CD14-positive monocyte (primary cell): Measurements from ENCODE around the gene NMT1. TPM values are rescaled to one million over a fixed set of nuclear protein-coding genes. Genes with fewer than 3 reads are reported as not detected.
A peak's percentile ranks its signal among the peaks of the same experiment; 100 is the strongest.
"Not testable (repeated sequence)": the region's sequence is repeated elsewhere in the genome, so short reads cannot be mapped to it uniquely, and the experiment has no call there.

ENCODE experiments used
- DNase-seq, 3 donors: peaks; one replicate each; pipeline ENCODE4 v3.0.0-alpha.2; 2011 to 2022
- H2AFZ ChIP-seq: 2 replicates; pipeline ENCODE4 v1.6.0; 2012; ENCODE audit warnings: mild to moderate bottlenecking, low read depth, low read length, inconsistent platforms; ENCODE audit not compliant: insufficient read depth, poor library complexity, severe bottlenecking
- H3K27ac ChIP-seq, 2 donors: 1 replicate in 1 of 2; 2 replicates in 1 of 2; pipeline ENCODE4 v1.5.1; 2012 to 2013; ENCODE audit warnings: low read length in 2 of 2, control low read depth in 1 of 2, inconsistent platforms in 1 of 2, low read depth in 1 of 2, mild to moderate bottlenecking in 1 of 2
- H3K27me3 ChIP-seq, 2 donors: one replicate each; pipeline versions ENCODE4 v1.6.0 to v1.6.1; 2011 to 2013; ENCODE audit warnings: low read length in 2 of 2; ENCODE audit not compliant: control insufficient read depth in 2 of 2, insufficient read depth in 2 of 2
- H3K36me3 ChIP-seq, 2 donors: replicated peaks in 1 of 2; 1 replicate in 1 of 2; 2 replicates in 1 of 2; pipeline versions ENCODE4 v1.5.1 to v1.6.1; 2012 to 2013; ENCODE audit warnings: low read length in 2 of 2, control low read depth in 1 of 2, inconsistent platforms in 1 of 2, mild to moderate bottlenecking in 1 of 2; ENCODE audit not compliant: insufficient read depth in 2 of 2, control insufficient read depth in 1 of 2
- H3K4me1 ChIP-seq, 2 donors: 1 replicate in 1 of 2; 2 replicates in 1 of 2; pipeline versions ENCODE4 v1.5.1 to v1.6.1; 2012 to 2013; ENCODE audit warnings: low read length in 2 of 2, control low read depth in 1 of 2, inconsistent platforms in 1 of 2, mild to moderate bottlenecking in 1 of 2, moderate library complexity in 1 of 2; ENCODE audit not compliant: insufficient read depth in 2 of 2, control insufficient read depth in 1 of 2
- H3K4me2 ChIP-seq: replicated peaks from 2 replicates; pipeline ENCODE3; 2012; ENCODE audit warnings: low read length, moderate library complexity, mild to moderate bottlenecking; ENCODE audit not compliant: poor library complexity, severe bottlenecking; ENCODE audit errors: extremely low read depth
- H3K4me3 ChIP-seq, 3 experiments: fragments of 200-600 bp in 1 of 3; sonication (generic) in 1 of 3; replicated peaks in 1 of 3; 1 replicate in 2 of 3; 2 replicates in 1 of 3; pipeline ENCODE4 v1.5.1; 2011 to 2013; ENCODE audit warnings: low read length in 3 of 3, mild to moderate bottlenecking in 3 of 3, control low read depth in 2 of 3, low read depth in 2 of 3, inconsistent platforms in 1 of 3, moderate library complexity in 1 of 3
- H3K79me2 ChIP-seq: 2 replicates; pipeline ENCODE4 v1.6.0; 2012; ENCODE audit warnings: mild to moderate bottlenecking, control low read depth, inconsistent platforms, low read length, moderate library complexity; ENCODE audit not compliant: insufficient read depth
- H3K9ac ChIP-seq: 2 replicates; pipeline ENCODE4 v1.6.0; 2017; ENCODE audit warnings: low read length, mild to moderate bottlenecking; ENCODE audit not compliant: insufficient read depth, poor library complexity, severe bottlenecking
- H3K9me3 ChIP-seq, 2 donors: replicated peaks in 1 of 2; 1 replicate in 1 of 2; 2 replicates in 1 of 2; pipeline versions ENCODE4 v1.5.1 to v1.6.1; 2012 to 2013; ENCODE audit warnings: low read length in 2 of 2, control low read depth in 1 of 2; ENCODE audit not compliant: control insufficient read depth in 1 of 2, insufficient read depth in 1 of 2
- H4K20me1 ChIP-seq: 2 replicates; pipeline ENCODE4 v1.6.0; 2012; ENCODE audit warnings: mild to moderate bottlenecking, low read length, control low read depth, moderate library complexity; ENCODE audit not compliant: insufficient read depth
- H3K27ac Mint-ChIP-seq, 7 donors: one replicate each; pipeline ENCODE4 v1.8.0; 2020; ENCODE audit warnings: mild to moderate bottlenecking in 7 of 7, mixed read lengths in 7 of 7, moderate library complexity in 6 of 7, inconsistent platforms in 2 of 7
- H3K27me3 Mint-ChIP-seq, 3 donors: one replicate each; pipeline ENCODE4 v1.8.0; 2021 to 2022; ENCODE audit warnings: low read depth in 3 of 3, mild to moderate bottlenecking in 3 of 3, mixed read lengths in 3 of 3, moderate library complexity in 3 of 3, inconsistent platforms in 1 of 3
- H3K36me3 Mint-ChIP-seq, 2 donors: one replicate each; pipeline ENCODE4 v1.8.0; 2020; ENCODE audit warnings: mixed read lengths in 2 of 2, inconsistent platforms in 1 of 2, mild to moderate bottlenecking in 1 of 2
- H3K4me1 Mint-ChIP-seq: one replicate; pipeline ENCODE4 v1.8.0; 2020; ENCODE audit warnings: mild to moderate bottlenecking, mixed read lengths
- H3K4me3 Mint-ChIP-seq, 2 donors: one replicate each; pipeline ENCODE4 v1.8.0; 2020; ENCODE audit warnings: mild to moderate bottlenecking in 2 of 2, mixed read lengths in 2 of 2, moderate library complexity in 1 of 2
- H3K9me3 Mint-ChIP-seq, 7 donors: one replicate each; pipeline ENCODE4 v1.8.0; 2020 to 2022; ENCODE audit warnings: mixed read lengths in 7 of 7, mild to moderate bottlenecking in 6 of 7, moderate library complexity in 6 of 7, inconsistent platforms in 2 of 7
- WGBS: methylation state at CpG from one replicate; pipeline ENCODE4 v1.1.5; 2013; ENCODE audit warnings: missing lambda C conversion rate; ENCODE audit not compliant: insufficient coverage; 5-methylcytosine and 5-hydroxymethylcytosine counted together
- intact Hi-C, 2 donors: fragments of 100-400 bp; cut with micrococcal nuclease; formaldehyde crosslinking; loops; one replicate each; pipeline versions ENCODE4 v1.15.0 to v1.15.1; 2023
- polyA plus RNA-seq, 3 donors: library from polyadenylated mRNA; depleted of rRNA in 1 of 3; unstranded in 2 of 3; stranded (reverse) in 1 of 3; fragments of 300-500 nt in 2 of 3; fragments of >200 nt in 1 of 3; fragmentation: Illumina TruSeq in 2 of 3; gene quantifications; 1 replicate in 2 of 3; 2 replicates in 1 of 3; pipeline ENCODE4 v1.2.3, GENCODE V29; 2012 to 2021
- TF ChIP-seq, protein P1 (sequence below): fragments of 200-600 bp; IDR thresholded peaks from one replicate; pipeline ENCODE4 v1.8.0; 2022; ENCODE audit warnings: antibody characterized with exemption, mild to moderate bottlenecking

Gene NMT1
- polyA plus RNA-seq, 3 donors = 27.2 to 50.2 (median 45.1) TPM

DNA sequence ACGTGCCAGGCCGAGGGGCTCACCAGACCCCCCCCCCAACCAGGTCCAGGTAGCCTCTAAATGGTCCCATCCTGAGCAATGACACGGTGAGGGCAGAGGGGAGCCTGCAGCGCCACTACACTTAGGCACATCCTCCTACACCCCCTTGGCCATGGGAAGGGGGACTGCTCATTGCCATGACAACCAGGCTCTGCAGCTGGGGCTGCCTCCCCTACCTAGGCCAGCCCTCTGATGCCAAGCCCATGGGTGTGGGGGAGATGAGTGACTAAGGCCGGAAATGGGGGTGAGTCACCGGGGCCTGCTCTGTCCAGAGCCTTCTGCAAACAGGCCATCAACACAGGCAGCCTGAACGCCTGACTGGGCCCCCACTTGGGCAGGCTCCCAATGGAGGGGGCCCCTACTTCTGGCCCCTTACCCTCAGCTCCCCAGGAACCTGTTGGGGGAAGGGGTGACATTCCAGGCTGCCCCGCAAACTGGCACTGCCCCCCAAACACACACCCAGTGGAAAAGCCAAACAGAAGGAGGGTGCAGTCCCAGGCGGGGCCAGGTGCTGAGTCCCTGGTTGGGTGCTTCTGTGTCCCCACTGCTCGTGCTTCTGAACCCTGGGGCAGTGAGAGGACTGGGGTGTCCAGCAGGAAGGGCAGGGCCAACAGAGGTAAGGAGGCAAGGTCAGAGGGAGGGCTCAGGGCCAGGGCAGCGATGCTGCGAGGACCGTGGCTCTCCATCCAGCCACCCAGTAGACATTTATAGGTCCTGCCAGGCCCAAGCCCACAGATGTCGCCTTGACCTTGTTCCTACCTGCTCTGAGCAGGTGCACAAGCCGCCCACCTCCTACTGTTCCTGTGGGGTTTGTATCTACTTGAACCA is 63.0 kb downstream of the NMT1 start:
- DNase-seq = peak; percentile 88
- TF ChIP-seq, protein P1, sequence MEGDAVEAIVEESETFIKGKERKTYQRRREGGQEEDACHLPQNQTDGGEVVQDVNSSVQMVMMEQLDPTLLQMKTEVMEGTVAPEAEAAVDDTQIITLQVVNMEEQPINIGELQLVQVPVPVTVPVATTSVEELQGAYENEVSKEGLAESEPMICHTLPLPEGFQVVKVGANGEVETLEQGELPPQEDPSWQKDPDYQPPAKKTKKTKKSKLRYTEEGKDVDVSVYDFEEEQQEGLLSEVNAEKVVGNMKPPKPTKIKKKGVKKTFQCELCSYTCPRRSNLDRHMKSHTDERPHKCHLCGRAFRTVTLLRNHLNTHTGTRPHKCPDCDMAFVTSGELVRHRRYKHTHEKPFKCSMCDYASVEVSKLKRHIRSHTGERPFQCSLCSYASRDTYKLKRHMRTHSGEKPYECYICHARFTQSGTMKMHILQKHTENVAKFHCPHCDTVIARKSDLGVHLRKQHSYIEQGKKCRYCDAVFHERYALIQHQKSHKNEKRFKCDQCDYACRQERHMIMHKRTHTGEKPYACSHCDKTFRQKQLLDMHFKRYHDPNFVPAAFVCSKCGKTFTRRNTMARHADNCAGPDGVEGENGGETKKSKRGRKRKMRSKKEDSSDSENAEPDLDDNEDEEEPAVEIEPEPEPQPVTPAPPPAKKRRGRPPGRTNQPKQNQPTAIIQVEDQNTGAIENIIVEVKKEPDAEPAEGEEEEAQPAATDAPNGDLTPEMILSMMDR = no peak
- WGBS = 85% methylated on average over 7 of the region's 15 CpGs
- Histone ChIP-seq H3K36me3 (no peaks in the 10 kb centered on the region), H3K9ac (peak overlapping the region; percentile 52), H3K4me3 (no peak overlapping the region), H3K79me2 (no peaks in the 10 kb centered on the region), H4K20me1 (no peaks in the 10 kb centered on the region), H3K27ac (peak overlapping the region; percentile 57 to 87), H2AFZ (peak overlapping the region; percentile 43), H3K9me3 (no peaks in the 10 kb centered on the region), H3K4me1 (peaks cover 17 to 38% of the 10 kb centered on the region in 2 donors), H3K27me3 (peaks cover 0 to 22% of the 10 kb centered on the region in 2 donors), H3K4me2 (peak overlapping the region; percentile 40)
- Mint-ChIP-seq H3K4me1 (peaks cover 33% of the 10 kb centered on the region), H3K36me3 (peaks cover 0 to 5% of the 10 kb centered on the region in 2 donors), H3K27ac (peak overlapping the region; percentile 85 to 95 (median 92)), H3K4me3 (peak overlapping the region; percentile 28 to 46), H3K9me3 (peaks cover 0 to 5% (median 0%) of the 10 kb centered on the region in 7 donors), H3K27me3 (peaks cover 10 to 25% (median 17%) of the 10 kb centered on the region in 3 donors)
- intact Hi-C loops = no loop called here

- intact Hi-C loops, H3K9me3 ChIP-seq, H2AFZ ChIP-seq, H3K9ac ChIP-seq, H3K4me3 ChIP-seq, H3K79me2 ChIP-seq, H3K9me3 Mint-ChIP-seq, H3K36me3 ChIP-seq, H3K36me3 Mint-ChIP-seq, H4K20me1 ChIP-seq, DNase-seq: not testable (repeated sequence)
- Histone ChIP-seq H3K4me1 (peaks cover 17 to 38% of the 10 kb centered on the region in 2 donors), H3K4me2 (peak overlapping the region; percentile 40), H3K27me3 (peaks cover 0 to 21% of the 10 kb centered on the region in 2 donors), H3K27ac (peak overlapping the region; percentile 57 to 87)
- H3K4me1 Mint-ChIP-seq = peaks cover 33% of the 10 kb centered on the region
- WGBS = 88% methylated on average over 4 of the region's 5 CpGs
- H3K27ac Mint-ChIP-seq = peak overlapping the region; percentile 85 to 95 (median 92)
- peak overlapping the region in 1 of 2 donors; percentile 28 for H3K4me3 Mint-ChIP-seq
- peaks cover 9 to 23% (median 17%) of the 10 kb centered on the region in 3 donors for H3K27me3 Mint-ChIP-seq
Measured at GRCh38 chr17:45124797-45125122, 63.6 kb downstream of the NMT1 start.
